RWPE2 (cell line): Measurements from ENCODE around the gene MEIS1.

Experiments
- ATAC-seq: fragments of 200-7000 bp; cut with Tn5 transposase; 3 replicates; pipeline ENCODE4 v1.9.1; 2021; ENCODE audit warnings: low read depth
- DNase-seq: peaks from one replicate; pipeline ENCODE4 v3.0.0-alpha.2; 2020; ENCODE audit warnings: low spot score
- H3K27ac ChIP-seq: fragments of 450-650 bp; 2 replicates; pipeline ENCODE4 v1.5.1; 2017; ENCODE audit warnings: mild to moderate bottlenecking; ENCODE audit not compliant: poor library complexity, severe bottlenecking
- H3K27me3 ChIP-seq: fragments of 250-450 bp; sonication (Bioruptor Pico); 2 replicates; pipeline ENCODE4 v1.5.1; 2021; ENCODE audit warnings: mild to moderate bottlenecking, moderate library complexity; ENCODE audit not compliant: insufficient read depth, poor library complexity, severe bottlenecking
- H3K36me3 ChIP-seq: fragments of 250-450 bp; sonication (Bioruptor Pico); 2 replicates; pipeline ENCODE4 v1.5.1; 2020; ENCODE audit warnings: low read depth, mild to moderate bottlenecking, moderate library complexity
- H3K4me1 ChIP-seq: fragments of 250-450 bp; sonication (Bioruptor Pico); 2 replicates; pipeline ENCODE4 v1.5.1; 2021; ENCODE audit warnings: mild to moderate bottlenecking, moderate library complexity; ENCODE audit not compliant: insufficient read depth, poor library complexity, severe bottlenecking
- H3K4me3 ChIP-seq: fragments of 250-450 bp; sonication (Bioruptor Pico); 2 replicates; pipeline ENCODE4 v1.5.1; 2021; ENCODE audit warnings: mild to moderate bottlenecking, moderate library complexity; ENCODE audit not compliant: severe bottlenecking
- H3K9me3 ChIP-seq: fragments of 250-450 bp; sonication (Bioruptor Pico); 2 replicates; pipeline ENCODE4 v1.5.1; 2021; ENCODE audit warnings: mild to moderate bottlenecking, moderate library complexity; ENCODE audit not compliant: severe bottlenecking
- TF ChIP-seq, protein P1 (sequence below): fragments of 450-650 bp; IDR thresholded peaks from one replicate; pipeline ENCODE4 v1.5.1; 2017; ENCODE audit warnings: mild to moderate bottlenecking, moderate library complexity; ENCODE audit not compliant: poor library complexity, severe bottlenecking

Gene MEIS1

DNA sequence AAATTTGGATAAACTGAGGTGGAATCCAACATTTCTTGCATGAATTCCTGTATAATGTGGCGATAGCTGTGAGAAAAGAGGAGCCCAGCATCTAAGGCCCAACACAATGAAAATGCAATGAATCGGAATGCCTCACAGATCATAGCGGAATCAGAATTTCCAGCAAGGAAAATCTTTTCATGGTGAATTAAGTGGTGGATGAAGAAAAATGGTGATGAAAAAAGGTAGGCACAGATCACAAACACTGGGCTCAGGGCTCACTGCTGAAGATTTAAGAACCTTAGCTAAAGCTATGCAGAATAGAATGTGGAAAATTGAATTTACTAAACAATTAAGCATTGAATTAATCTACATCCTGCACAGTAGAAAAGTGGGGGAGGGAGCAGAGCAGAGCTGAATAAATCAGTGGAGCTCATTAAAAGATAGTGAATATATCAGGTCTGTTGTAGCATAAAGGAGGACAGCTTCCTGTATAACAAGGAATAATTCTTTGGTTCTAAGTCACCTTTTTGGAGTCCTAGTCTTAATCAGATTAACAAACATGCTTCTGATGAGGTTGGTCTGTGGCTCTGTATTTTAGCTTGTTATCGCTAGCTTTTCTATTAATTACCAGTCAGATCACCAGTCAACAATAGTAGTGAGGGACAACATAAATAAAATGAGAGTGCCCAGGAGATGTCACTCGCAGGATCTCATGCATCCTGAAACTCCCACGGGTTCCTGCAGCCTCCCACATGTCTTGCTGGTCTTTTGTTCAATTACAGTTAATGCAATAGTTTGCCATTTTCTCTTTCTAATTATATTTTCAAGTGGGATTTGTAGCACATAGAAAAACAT is 27.0 kb downstream of the MEIS1 start:
- H3K4me1 ChIP-seq: no peaks in the 10 kb centered on the region
- no peak overlapping the region for H3K27ac ChIP-seq
- TF ChIP-seq, protein P1, sequence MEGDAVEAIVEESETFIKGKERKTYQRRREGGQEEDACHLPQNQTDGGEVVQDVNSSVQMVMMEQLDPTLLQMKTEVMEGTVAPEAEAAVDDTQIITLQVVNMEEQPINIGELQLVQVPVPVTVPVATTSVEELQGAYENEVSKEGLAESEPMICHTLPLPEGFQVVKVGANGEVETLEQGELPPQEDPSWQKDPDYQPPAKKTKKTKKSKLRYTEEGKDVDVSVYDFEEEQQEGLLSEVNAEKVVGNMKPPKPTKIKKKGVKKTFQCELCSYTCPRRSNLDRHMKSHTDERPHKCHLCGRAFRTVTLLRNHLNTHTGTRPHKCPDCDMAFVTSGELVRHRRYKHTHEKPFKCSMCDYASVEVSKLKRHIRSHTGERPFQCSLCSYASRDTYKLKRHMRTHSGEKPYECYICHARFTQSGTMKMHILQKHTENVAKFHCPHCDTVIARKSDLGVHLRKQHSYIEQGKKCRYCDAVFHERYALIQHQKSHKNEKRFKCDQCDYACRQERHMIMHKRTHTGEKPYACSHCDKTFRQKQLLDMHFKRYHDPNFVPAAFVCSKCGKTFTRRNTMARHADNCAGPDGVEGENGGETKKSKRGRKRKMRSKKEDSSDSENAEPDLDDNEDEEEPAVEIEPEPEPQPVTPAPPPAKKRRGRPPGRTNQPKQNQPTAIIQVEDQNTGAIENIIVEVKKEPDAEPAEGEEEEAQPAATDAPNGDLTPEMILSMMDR: no peak
- ATAC-seq (no peak), DNase-seq (no peak)
- no peak overlapping the region for H3K4me3 ChIP-seq
- H3K9me3 ChIP-seq: no peaks in the 10 kb centered on the region
- no peaks in the 10 kb centered on the region for H3K27me3 ChIP-seq
- H3K36me3 ChIP-seq: peaks cover 56% of the 10 kb centered on the region

DNA sequence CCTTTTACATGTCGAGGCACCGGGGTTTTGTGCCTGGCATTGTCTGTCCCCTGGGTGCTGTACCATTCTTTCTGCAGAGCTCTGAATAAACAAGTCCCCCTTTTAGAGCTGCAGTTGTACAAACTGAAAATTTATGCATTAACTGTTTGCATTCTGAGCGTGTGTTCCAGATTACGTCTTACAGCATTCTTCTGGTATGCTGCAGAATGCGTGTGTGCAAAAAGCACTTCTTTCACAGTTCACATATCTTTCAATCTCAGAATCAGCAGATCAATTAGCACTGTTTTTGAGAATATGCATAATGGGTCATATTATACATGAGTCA is 27.5 kb downstream of the MEIS1 start:
- Histone ChIP-seq H3K4me1 (no peaks in the 10 kb centered on the region), H3K27me3 (no peaks in the 10 kb centered on the region), H3K9me3 (no peaks in the 10 kb centered on the region), H3K36me3 (peaks cover 56% of the 10 kb centered on the region), H3K4me3 (no peak overlapping the region), H3K27ac (no peak overlapping the region)
- ATAC-seq: no peak
- TF ChIP-seq, protein P1: no peak
- DNase-seq: no peak

DNA sequence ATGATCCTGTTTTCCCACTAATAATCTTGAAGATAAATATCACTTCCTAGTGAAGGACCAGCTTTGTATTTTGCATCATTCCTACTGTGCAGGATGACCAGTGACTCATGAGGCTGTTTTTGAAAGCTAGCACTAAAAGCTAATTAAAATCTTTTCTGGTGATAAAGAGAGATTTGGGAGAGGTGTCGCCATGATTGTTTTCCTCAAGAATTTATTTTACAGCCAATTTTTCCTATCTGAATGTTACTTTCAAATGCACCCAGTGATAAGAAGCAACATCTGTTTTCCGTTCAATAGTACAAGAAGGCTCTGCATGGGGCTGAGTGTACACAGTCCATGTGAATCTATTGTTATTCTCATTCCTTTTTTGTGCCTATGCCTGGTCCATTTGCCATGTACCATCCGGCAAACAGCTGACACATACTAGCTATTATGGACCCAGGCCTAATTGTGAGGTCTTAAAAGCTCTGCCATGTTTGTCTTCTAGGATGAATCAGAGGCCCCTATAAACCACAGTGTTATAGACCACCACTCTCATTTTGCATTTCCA is 28.4 kb downstream of the MEIS1 start:
- Histone ChIP-seq H3K27ac (no peak overlapping the region), H3K4me1 (no peaks in the 10 kb centered on the region), H3K9me3 (no peaks in the 10 kb centered on the region), H3K27me3 (no peaks in the 10 kb centered on the region), H3K36me3 (peaks cover 56% of the 10 kb centered on the region), H3K4me3 (no peak overlapping the region)
- TF ChIP-seq, protein P1: no peak
- DNase-seq (no peak), ATAC-seq (no peak)

DNA sequence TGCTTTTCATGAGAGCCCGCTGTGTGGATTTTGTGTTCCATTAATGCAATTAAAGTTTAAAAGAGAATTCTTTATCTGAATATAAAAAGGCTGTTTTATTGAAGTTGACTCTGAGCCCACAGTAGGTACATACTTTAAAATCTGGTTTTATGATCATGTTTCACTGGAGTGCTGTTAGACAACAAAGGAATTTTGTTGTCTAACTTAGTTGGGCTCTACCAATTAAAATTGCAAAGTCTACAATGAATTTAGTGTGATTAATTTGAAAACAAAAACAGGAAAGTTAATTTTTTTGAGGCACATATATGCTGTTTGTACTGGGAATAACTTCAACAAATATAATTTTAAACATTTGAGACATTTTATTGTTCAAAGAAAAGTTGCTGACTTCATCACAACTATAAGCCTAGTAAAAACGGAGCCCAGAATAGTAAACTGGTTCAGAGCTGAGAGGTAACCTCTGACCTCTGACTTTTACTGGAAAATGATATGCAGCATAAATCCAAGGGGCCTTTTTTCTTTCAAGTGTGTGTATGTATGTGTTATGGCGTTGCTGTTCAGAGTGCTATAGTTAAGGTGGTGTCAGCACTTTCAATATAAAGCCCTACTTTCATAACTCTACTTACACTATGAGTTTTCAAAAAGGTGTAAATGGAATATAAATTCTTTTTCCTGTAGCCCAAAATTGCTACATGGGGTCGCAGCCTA is 30.2 kb downstream of the MEIS1 start:
- ATAC-seq (no peak), DNase-seq (no peak)
- Histone ChIP-seq H3K27ac (no peak overlapping the region), H3K4me3 (no peak overlapping the region), H3K36me3 (peaks cover 56% of the 10 kb centered on the region), H3K27me3 (no peaks in the 10 kb centered on the region), H3K9me3 (no peaks in the 10 kb centered on the region), H3K4me1 (no peaks in the 10 kb centered on the region)
- TF ChIP-seq, protein P1: no peak

DNA sequence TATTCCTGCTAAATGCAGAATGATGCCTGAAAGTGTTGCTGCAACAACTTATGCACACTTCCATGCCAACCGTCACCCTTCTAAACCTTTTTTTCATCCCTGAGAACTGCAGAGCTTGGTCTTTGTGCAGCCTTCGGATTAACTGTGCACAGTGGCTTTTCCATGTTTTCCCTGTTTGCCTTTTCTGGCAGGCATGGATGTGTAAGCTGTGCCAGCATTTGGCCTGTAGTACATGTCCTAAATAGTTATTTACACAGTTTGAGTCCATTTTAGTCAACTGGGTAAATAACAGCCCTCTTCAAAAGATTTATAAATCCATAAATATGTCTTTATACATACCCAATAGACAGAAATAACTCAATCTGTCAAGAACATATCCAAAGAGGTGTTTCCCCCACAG is 31.5 kb downstream of the MEIS1 start:
- Histone ChIP-seq H3K4me3 (no peak overlapping the region), H3K27me3 (no peaks in the 10 kb centered on the region), H3K9me3 (no peaks in the 10 kb centered on the region), H3K4me1 (no peaks in the 10 kb centered on the region), H3K27ac (no peak overlapping the region), H3K36me3 (peaks cover 53% of the 10 kb centered on the region)
- TF ChIP-seq, protein P1: no peak
- ATAC-seq (no peak), DNase-seq (no peak)
